ENCODE measurements around the gene GIMAP5.

Gene GIMAP5

GRCh38 chr7:150715293-150715692 lies 21.9 kb upstream of the GIMAP5 start:
- Histone ChIP-seq H2AFZ (ENCODE audit: low read depth) (no peak overlapping the region), H3K4me2 (no peak overlapping the region), H3K27ac (no peak overlapping the region), H3K9ac (no peak overlapping the region), H3K36me3 (ENCODE audit: insufficient read depth) (no peaks in the 10 kb centered on the region), H3K27me3 (ENCODE audit: insufficient read depth, low read depth) (no peaks in the 10 kb centered on the region), H3K79me2 (ENCODE audit: insufficient read depth, low read depth) (no peaks in the 10 kb centered on the region), H3K4me3 (IDR thresholded peaks at IDR 0.05; ENCODE audit: insufficient read depth, low read depth, low read length) (no peak overlapping the region), H3K4me1 (ENCODE audit: low read depth, poor library complexity, severe bottlenecking) (no peaks in the 10 kb centered on the region), H4K20me1 (ENCODE audit: insufficient read depth) (no peaks in the 10 kb centered on the region)
- TF ChIP-seq CTCF (conservative IDR thresholded peaks at IDR 0.05; ENCODE audit: low read depth, low read length), result no peak

GRCh38 chr7:150715738-150716137 lies 21.5 kb upstream of the GIMAP5 start:
- no peak for TF ChIP-seq CTCF (conservative IDR thresholded peaks at IDR 0.05; ENCODE audit: low read depth, low read length)
- Histone ChIP-seq H3K4me2 (no peak overlapping the region), H3K4me1 (ENCODE audit: low read depth, poor library complexity, severe bottlenecking) (no peaks in the 10 kb centered on the region), H3K79me2 (ENCODE audit: insufficient read depth, low read depth) (no peaks in the 10 kb centered on the region), H3K27ac (no peak overlapping the region), H3K4me3 (IDR thresholded peaks at IDR 0.05; ENCODE audit: insufficient read depth, low read depth, low read length) (no peak overlapping the region), H3K9ac (no peak overlapping the region), H3K36me3 (ENCODE audit: insufficient read depth) (no peaks in the 10 kb centered on the region), H3K27me3 (ENCODE audit: insufficient read depth, low read depth) (no peaks in the 10 kb centered on the region), H4K20me1 (ENCODE audit: insufficient read depth) (no peaks in the 10 kb centered on the region), H2AFZ (ENCODE audit: low read depth) (no peak overlapping the region)

- no peaks in the 10 kb centered on the region for H3K27me3 ChIP-seq (ENCODE audit: insufficient read depth, low read depth)
- no peaks in the 10 kb centered on the region for H3K4me1 ChIP-seq (ENCODE audit: low read depth, poor library complexity, severe bottlenecking)
- H3K4me3 ChIP-seq (IDR thresholded peaks at IDR 0.05; ENCODE audit: insufficient read depth, low read depth, low read length), result no peak within 1 kb of the TSS
- no peak within 1 kb of the TSS for H3K9ac ChIP-seq
- TF ChIP-seq CTCF (conservative IDR thresholded peaks at IDR 0.05; ENCODE audit: low read depth, low read length), result no peak
- H3K36me3 ChIP-seq (ENCODE audit: insufficient read depth), result no peaks in the 10 kb centered on the region
- no peak within 1 kb of the TSS for H3K4me2 ChIP-seq
- H2AFZ ChIP-seq (ENCODE audit: low read depth), result no peak within 1 kb of the TSS
- no peaks in the 10 kb centered on the region for H4K20me1 ChIP-seq (ENCODE audit: insufficient read depth)
- H3K79me2 ChIP-seq (ENCODE audit: insufficient read depth, low read depth), result no peaks in the 10 kb centered on the region
- no peak within 1 kb of the TSS for H3K27ac ChIP-seq
Measured at GRCh38 chr7:150716368-150716767, 20.9 kb upstream of the GIMAP5 start, which contains the start of gene GIMAP1. Gene GIMAP1, plus strand, starts transcription at chr7:150716613. Its CDS starts 2,435 bp downstream, at chr7:150719048.

DNA sequence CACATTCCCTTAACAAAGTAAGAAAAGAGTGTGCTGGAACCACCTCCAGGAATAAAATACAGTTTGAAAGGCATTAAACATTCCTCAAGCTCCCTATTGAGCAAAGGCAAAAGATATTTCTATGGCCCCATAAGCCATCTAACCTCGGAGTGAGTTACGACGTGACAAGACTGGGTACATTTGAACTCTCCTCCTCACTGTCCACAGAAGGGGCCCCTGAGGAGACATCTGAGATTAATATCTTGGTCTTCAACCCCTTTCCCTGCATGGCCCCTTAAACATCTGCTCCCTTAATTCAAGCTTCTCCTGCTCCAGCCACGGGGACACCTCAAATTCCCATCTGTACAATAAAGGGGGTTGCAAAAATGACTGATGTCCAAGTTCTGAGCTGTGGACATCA lies 20.3 kb upstream of the GIMAP5 start:
- Histone ChIP-seq H3K27me3 (ENCODE audit: insufficient read depth, low read depth) (no peaks in the 10 kb centered on the region), H3K4me2 (no peak overlapping the region), H3K4me3 (IDR thresholded peaks at IDR 0.05; ENCODE audit: insufficient read depth, low read depth, low read length) (no peak overlapping the region)

More for the DNA sequence above, 20.3 kb upstream of the GIMAP5 start:
- no peak overlapping the region for H3K9ac ChIP-seq
- no peaks in the 10 kb centered on the region for H3K36me3 ChIP-seq (ENCODE audit: insufficient read depth)
- TF ChIP-seq CTCF (conservative IDR thresholded peaks at IDR 0.05; ENCODE audit: low read depth, low read length), result no peak
- H2AFZ ChIP-seq (ENCODE audit: low read depth), result no peak overlapping the region
- no peaks in the 10 kb centered on the region for H3K4me1 ChIP-seq (ENCODE audit: low read depth, poor library complexity, severe bottlenecking)
- H4K20me1 ChIP-seq (ENCODE audit: insufficient read depth), result no peaks in the 10 kb centered on the region
- no peaks in the 10 kb centered on the region for H3K79me2 ChIP-seq (ENCODE audit: insufficient read depth, low read depth)
- no peak overlapping the region for H3K27ac ChIP-seq

All from KMS-11 (cell line).